GM23338 (cell line): ENCODE measurements around the gene AMBRA1. TPM values are rescaled to one million over a fixed set of nuclear protein-coding genes. Genes with fewer than 3 reads are reported as not detected.

Experiments
- ATAC-seq: fragments of 200-7000 bp; cut with Tn5 transposase; 3 replicates; pipeline ENCODE4 v1.9.1; 2020
- DNase-seq: peaks from one replicate; pipeline ENCODE4 v3.0.0-alpha.2; 2015; ENCODE audit warnings: low spot score
- H2AFZ ChIP-seq: fragments of 200-600 bp; sonication (generic); 2 replicates; pipeline ENCODE4 v1.8.0; 2016; ENCODE audit warnings: antibody characterized with exemption, mild to moderate bottlenecking, moderate library complexity
- H3F3A ChIP-seq: fragments of 200-600 bp; sonication (generic); replicated peaks from 2 replicates; pipeline ENCODE4 v1.8.0; 2017; ENCODE audit warnings: antibody characterized with exemption, mixed run types, low read depth
- H3K27ac ChIP-seq: fragments of 200-600 bp; sonication (generic); 2 replicates; pipeline ENCODE4 v1.6.1; 2016; ENCODE audit warnings: low read depth
- H3K27me3 ChIP-seq: fragments of 200-600 bp; sonication (generic); 2 replicates; pipeline ENCODE4 v1.8.0; 2016; ENCODE audit warnings: mild to moderate bottlenecking, mixed run types, moderate library complexity; ENCODE audit not compliant: insufficient read depth
- H3K36me3 ChIP-seq: fragments of 200-600 bp; sonication (generic); 2 replicates; pipeline ENCODE4 v1.8.0; 2016; ENCODE audit warnings: mild to moderate bottlenecking; ENCODE audit not compliant: insufficient read depth
- H3K4me1 ChIP-seq: fragments of 200-600 bp; sonication (generic); 2 replicates; pipeline ENCODE4 v1.8.0; 2016; ENCODE audit warnings: mild to moderate bottlenecking, moderate library complexity; ENCODE audit not compliant: insufficient read depth
- H3K4me2 ChIP-seq: fragments of 200-600 bp; sonication (generic); 2 replicates; pipeline ENCODE4 v1.7.1; 2017; ENCODE audit warnings: mixed run types
- H3K4me3 ChIP-seq: fragments of 200-600 bp; sonication (generic); 2 replicates; pipeline ENCODE4 v1.6.1; 2016; ENCODE audit warnings: mixed run types
- H3K79me2 ChIP-seq: fragments of 200-600 bp; sonication (generic); replicated peaks from 2 replicates; pipeline ENCODE4 v1.8.0; 2017; ENCODE audit warnings: mild to moderate bottlenecking; ENCODE audit not compliant: insufficient read depth
- H3K9me2 ChIP-seq: fragments of 200-600 bp; sonication (generic); 2 replicates; pipeline ENCODE4 v1.8.0; 2017; ENCODE audit not compliant: insufficient read depth
- H4K20me1 ChIP-seq: fragments of 200-600 bp; sonication (generic); replicated peaks from 2 replicates; pipeline ENCODE4 v1.8.0; 2017; ENCODE audit warnings: mild to moderate bottlenecking; ENCODE audit not compliant: insufficient read depth
- H3K27ac Mint-ChIP-seq: 2 replicates; pipeline ENCODE4 v1.8.0; 2020; ENCODE audit warnings: inconsistent platforms, mild to moderate bottlenecking, moderate library complexity, mixed read lengths
- H3K27me3 Mint-ChIP-seq: 3 replicates; pipeline ENCODE4 v1.8.0; 2022; ENCODE audit warnings: low read depth, mild to moderate bottlenecking, moderate library complexity, mixed read lengths, inconsistent platforms; ENCODE audit not compliant: insufficient read depth, poor library complexity
- H3K36me3 Mint-ChIP-seq: 3 replicates; pipeline ENCODE4 v1.8.0; 2021; ENCODE audit warnings: low read depth, mild to moderate bottlenecking, inconsistent platforms, moderate library complexity, mixed read lengths
- H3K4me1 Mint-ChIP-seq: 3 replicates; pipeline ENCODE4 v1.8.0; 2020; ENCODE audit warnings: mild to moderate bottlenecking, inconsistent platforms, mixed read lengths
- H3K4me3 Mint-ChIP-seq: 3 replicates; pipeline ENCODE4 v1.8.0; 2021; ENCODE audit warnings: moderate library complexity, mild to moderate bottlenecking, inconsistent platforms, mixed read lengths
- H3K9me3 Mint-ChIP-seq: 3 replicates; pipeline ENCODE4 v1.8.0; 2020; ENCODE audit warnings: moderate library complexity, mild to moderate bottlenecking, inconsistent platforms, mixed read lengths
- CREB1 ChIP-seq: fragments of 250-450 bp; sonication (Bioruptor Pico); IDR thresholded peaks from 2 replicates; pipeline ENCODE4 v1.5.0; 2020; ENCODE audit warnings: low read depth, mild to moderate bottlenecking, moderate library complexity
- ETS1 ChIP-seq: IDR thresholded peaks from 2 replicates; pipeline ENCODE4 v1.6.1; 2016; ENCODE audit warnings: antibody characterized with exemption
- EZH2 ChIP-seq: fragments of 200-600 bp; sonication (generic); IDR thresholded peaks from one replicate; pipeline ENCODE4 v1.8.0; 2017; ENCODE audit warnings: antibody characterized with exemption, mild to moderate bottlenecking, low read depth; ENCODE audit not compliant: unreplicated experiment
- EZH2phosphoT487 ChIP-seq: fragments of 200-600 bp; sonication (generic); IDR thresholded peaks from one replicate; pipeline ENCODE4 v1.8.1; 2018; ENCODE audit warnings: antibody characterized with exemption; ENCODE audit not compliant: unreplicated experiment
- JUNB ChIP-seq: IDR thresholded peaks from one replicate; pipeline ENCODE4 v1.6.1; 2016; ENCODE audit warnings: antibody characterized with exemption; ENCODE audit not compliant: unreplicated experiment
- NANOG ChIP-seq: IDR thresholded peaks from 2 replicates; pipeline ENCODE4 v1.6.1; 2016; ENCODE audit warnings: antibody characterized with exemption, borderline replicate concordance
- POLR2AphosphoS5 ChIP-seq: IDR thresholded peaks from 2 replicates; pipeline ENCODE4 v1.6.1; 2016; ENCODE audit warnings: antibody characterized with exemption, low read depth
- REST ChIP-seq: IDR thresholded peaks from one replicate; pipeline ENCODE4 v1.6.1; 2018; ENCODE audit warnings: antibody characterized with exemption; ENCODE audit not compliant: unreplicated experiment
- STAT1 ChIP-seq: IDR thresholded peaks from one replicate; pipeline ENCODE4 v1.6.1; 2016; ENCODE audit warnings: antibody characterized with exemption; ENCODE audit not compliant: unreplicated experiment
- ZNF114 ChIP-seq: fragments of 250-450 bp; sonication (Bioruptor Pico); IDR thresholded peaks from 2 replicates; pipeline ENCODE4 v1.5.0; 2020; ENCODE audit warnings: mild to moderate bottlenecking, moderate library complexity
- ZNF331 ChIP-seq: fragments of 250-450 bp; sonication (Bioruptor Pico); IDR thresholded peaks from 2 replicates; pipeline ENCODE4 v1.5.0; 2020; ENCODE audit warnings: low read depth, mild to moderate bottlenecking, moderate library complexity
- polyA plus RNA-seq: library from polyadenylated mRNA; unstranded; fragments of >200 nt; fragmentation: Nextera tagmentation; extraction: Ambion mirVana; gene quantifications from 2 replicates; pipeline ENCODE4 v1.2.1, GENCODE V29; 2016
- total RNA-seq: library from RNA; depleted of rRNA; stranded (reverse); fragments of >200 nt; shearing (Covaris generic); gene quantifications from 2 replicates; pipeline ENCODE4 v1.2.3, GENCODE V29; 2014
- TF ChIP-seq, protein P1 (sequence below), 2 experiments: fragments of 200-600 bp in 1 of 2; sonication (generic) in 1 of 2; conservative IDR thresholded peaks; 2 replicates each; pipeline versions ENCODE4 v1.5.1 to v1.6.1; 2016 to 2017; ENCODE audit warnings: antibody characterized with exemption in 2 of 2, low read depth in 2 of 2, mild to moderate bottlenecking in 2 of 2, moderate library complexity in 1 of 2
- TF ChIP-seq, protein P2 (sequence below): fragments of 250-450 bp; sonication (Bioruptor Pico); IDR thresholded peaks from 2 replicates; pipeline ENCODE4 v1.5.0; 2020; ENCODE audit warnings: mild to moderate bottlenecking, moderate library complexity

The AMBRA1 gene
- total and polyA plus RNA-seq, 2 experiments from 2014 or later: 8.3 to 34.8 TPM

DNA sequence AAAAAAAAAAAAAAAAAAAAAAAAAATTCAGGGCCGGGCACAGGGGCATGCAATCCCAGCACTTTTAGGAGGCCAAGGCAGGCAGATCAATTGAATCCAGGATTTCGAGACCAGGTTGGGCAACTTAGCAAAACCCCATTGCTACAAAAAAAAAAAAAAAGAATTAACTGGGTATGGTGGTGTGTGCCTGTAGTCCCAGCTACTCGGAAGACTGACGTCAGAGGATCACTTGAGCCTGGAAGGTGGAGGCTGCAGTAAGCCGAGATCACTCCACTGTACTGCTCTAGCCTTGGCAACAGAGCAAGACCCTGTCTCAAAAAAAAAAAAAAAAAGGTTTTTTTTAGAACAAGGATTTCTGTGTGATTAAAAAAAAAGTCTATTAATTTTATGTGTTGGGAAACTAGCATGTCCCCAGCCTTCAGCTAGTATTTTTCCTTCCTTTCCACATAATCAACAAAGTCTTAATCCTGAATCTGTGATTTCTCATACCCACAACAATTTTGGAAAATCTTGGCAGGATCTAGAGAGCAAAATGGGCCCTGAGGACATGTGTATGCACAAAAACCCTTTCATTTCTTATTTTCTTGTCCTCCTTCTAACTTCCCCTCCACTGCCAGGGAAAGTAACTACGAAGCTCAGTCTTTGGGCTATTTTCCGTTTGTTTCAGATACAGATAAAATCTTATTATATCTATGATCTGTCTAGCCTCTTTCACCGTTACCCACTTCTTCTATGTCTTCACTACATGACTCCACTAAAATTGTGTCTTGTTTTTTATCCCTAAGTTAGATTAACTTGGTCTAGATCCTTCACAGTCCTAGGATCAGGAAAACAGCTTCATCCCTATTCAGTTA is 5.7 kb upstream of the AMBRA1 start:
- H4K20me1 ChIP-seq: no peaks in the 10 kb centered on the region; the same call in 1 of the 2 replicates
- H3K27ac ChIP-seq: no peak overlapping the region
- 0 out of 2 replicates have a peak, but pooled peaks cover 8% of the 10 kb centered on the region for H3F3A ChIP-seq
- no peak overlapping the region for H3K4me3 Mint-ChIP-seq
- H3K27me3 ChIP-seq: no peaks in the 10 kb centered on the region
- no peaks in the 10 kb centered on the region for H3K36me3 ChIP-seq
- H3K4me1 Mint-ChIP-seq: no peaks in the 10 kb centered on the region
- no peak overlapping the region for H3K27ac Mint-ChIP-seq
- no peaks in the 10 kb centered on the region for H3K79me2 ChIP-seq
- no peaks in the 10 kb centered on the region for H3K4me1 ChIP-seq
- ATAC-seq (no peak), DNase-seq (no peak)
- peaks cover 5% of the 10 kb centered on the region for H3K27me3 Mint-ChIP-seq
- TF ChIP-seq ZNF331 (CRISPR knock-in tag): no peak
- TF ChIP-seq EZH2phosphoT487: no peak
- TF ChIP-seq CREB1 (CRISPR knock-in tag): no peak
- no peak for TF ChIP-seq REST
- no peak for TF ChIP-seq ETS1
- TF ChIP-seq, protein P1, sequence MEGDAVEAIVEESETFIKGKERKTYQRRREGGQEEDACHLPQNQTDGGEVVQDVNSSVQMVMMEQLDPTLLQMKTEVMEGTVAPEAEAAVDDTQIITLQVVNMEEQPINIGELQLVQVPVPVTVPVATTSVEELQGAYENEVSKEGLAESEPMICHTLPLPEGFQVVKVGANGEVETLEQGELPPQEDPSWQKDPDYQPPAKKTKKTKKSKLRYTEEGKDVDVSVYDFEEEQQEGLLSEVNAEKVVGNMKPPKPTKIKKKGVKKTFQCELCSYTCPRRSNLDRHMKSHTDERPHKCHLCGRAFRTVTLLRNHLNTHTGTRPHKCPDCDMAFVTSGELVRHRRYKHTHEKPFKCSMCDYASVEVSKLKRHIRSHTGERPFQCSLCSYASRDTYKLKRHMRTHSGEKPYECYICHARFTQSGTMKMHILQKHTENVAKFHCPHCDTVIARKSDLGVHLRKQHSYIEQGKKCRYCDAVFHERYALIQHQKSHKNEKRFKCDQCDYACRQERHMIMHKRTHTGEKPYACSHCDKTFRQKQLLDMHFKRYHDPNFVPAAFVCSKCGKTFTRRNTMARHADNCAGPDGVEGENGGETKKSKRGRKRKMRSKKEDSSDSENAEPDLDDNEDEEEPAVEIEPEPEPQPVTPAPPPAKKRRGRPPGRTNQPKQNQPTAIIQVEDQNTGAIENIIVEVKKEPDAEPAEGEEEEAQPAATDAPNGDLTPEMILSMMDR (conservative IDR thresholded peaks at IDR 0.05; ENCODE audit: low read depth in 2 of 2): no peak
- no peak for TF ChIP-seq ZNF114 (CRISPR knock-in tag)
- TF ChIP-seq POLR2AphosphoS5: no peak
- TF ChIP-seq, protein P2, sequence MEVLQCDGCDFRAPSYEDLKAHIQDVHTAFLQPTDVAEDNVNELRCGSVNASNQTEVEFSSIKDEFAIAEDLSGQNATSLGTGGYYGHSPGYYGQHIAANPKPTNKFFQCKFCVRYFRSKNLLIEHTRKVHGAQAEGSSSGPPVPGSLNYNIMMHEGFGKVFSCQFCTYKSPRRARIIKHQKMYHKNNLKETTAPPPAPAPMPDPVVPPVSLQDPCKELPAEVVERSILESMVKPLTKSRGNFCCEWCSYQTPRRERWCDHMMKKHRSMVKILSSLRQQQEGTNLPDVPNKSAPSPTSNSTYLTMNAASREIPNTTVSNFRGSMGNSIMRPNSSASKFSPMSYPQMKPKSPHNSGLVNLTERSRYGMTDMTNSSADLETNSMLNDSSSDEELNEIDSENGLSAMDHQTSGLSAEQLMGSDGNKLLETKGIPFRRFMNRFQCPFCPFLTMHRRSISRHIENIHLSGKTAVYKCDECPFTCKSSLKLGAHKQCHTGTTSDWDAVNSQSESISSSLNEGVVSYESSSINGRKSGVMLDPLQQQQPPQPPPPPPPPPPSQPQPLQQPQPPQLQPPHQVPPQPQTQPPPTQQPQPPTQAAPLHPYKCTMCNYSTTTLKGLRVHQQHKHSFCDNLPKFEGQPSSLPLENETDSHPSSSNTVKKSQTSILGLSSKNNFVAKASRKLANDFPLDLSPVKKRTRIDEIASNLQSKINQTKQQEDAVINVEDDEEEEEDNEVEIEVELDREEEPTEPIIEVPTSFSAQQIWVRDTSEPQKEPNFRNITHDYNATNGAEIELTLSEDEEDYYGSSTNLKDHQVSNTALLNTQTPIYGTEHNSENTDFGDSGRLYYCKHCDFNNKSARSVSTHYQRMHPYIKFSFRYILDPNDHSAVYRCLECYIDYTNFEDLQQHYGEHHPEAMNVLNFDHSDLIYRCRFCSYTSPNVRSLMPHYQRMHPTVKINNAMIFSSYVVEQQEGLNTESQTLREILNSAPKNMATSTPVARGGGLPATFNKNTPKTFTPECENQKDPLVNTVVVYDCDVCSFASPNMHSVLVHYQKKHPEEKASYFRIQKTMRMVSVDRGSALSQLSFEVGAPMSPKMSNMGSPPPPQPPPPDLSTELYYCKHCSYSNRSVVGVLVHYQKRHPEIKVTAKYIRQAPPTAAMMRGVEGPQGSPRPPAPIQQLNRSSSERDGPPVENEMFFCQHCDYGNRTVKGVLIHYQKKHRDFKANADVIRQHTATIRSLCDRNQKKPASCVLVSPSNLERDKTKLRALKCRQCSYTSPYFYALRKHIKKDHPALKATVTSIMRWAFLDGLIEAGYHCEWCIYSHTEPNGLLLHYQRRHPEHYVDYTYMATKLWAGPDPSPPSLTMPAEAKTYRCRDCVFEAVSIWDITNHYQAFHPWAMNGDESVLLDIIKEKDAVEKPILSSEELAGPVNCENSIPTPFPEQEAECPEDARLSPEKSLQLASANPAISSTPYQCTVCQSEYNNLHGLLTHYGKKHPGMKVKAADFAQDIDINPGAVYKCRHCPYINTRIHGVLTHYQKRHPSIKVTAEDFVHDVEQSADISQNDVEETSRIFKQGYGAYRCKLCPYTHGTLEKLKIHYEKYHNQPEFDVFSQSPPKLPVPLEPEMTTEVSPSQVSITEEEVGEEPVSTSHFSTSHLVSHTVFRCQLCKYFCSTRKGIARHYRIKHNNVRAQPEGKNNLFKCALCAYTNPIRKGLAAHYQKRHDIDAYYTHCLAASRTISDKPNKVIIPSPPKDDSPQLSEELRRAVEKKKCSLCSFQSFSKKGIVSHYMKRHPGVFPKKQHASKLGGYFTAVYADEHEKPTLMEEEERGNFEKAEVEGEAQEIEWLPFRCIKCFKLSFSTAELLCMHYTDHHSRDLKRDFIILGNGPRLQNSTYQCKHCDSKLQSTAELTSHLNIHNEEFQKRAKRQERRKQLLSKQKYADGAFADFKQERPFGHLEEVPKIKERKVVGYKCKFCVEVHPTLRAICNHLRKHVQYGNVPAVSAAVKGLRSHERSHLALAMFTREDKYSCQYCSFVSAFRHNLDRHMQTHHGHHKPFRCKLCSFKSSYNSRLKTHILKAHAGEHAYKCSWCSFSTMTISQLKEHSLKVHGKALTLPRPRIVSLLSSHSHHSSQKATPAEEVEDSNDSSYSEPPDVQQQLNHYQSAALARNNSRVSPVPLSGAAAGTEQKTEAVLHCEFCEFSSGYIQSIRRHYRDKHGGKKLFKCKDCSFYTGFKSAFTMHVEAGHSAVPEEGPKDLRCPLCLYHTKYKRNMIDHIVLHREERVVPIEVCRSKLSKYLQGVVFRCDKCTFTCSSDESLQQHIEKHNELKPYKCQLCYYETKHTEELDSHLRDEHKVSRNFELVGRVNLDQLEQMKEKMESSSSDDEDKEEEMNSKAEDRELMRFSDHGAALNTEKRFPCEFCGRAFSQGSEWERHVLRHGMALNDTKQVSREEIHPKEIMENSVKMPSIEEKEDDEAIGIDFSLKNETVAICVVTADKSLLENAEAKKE (CRISPR knock-in tag): no peak
- TF ChIP-seq STAT1: no peak
- no peak for TF ChIP-seq JUNB
- TF ChIP-seq EZH2: no peak
- TF ChIP-seq NANOG: no peak
- H3K4me3 ChIP-seq: no peak overlapping the region
- no peaks in the 10 kb centered on the region for H3K9me2 ChIP-seq
- no peak overlapping the region for H2AFZ ChIP-seq
- no peaks in the 10 kb centered on the region for H3K36me3 Mint-ChIP-seq
- H3K9me3 Mint-ChIP-seq: no peaks in the 10 kb centered on the region
- H3K4me2 ChIP-seq: no peak overlapping the region
